ENCODE measurements around the gene CDC40. TPM values are rescaled to one million over a fixed set of nuclear protein-coding genes. Genes with fewer than 3 reads are reported as not detected.
"Not testable (repeated sequence)": the region's sequence is repeated elsewhere in the genome, so short reads cannot be mapped to it uniquely, and the experiment has no call there.

CDC40 gene
- total RNA-seq, 4 donors from 2014 or later, result 27.4 to 32.0 (median 28.8) TPM

GRCh38 chr6:110217266-110217665, 37.0 kb downstream of the CDC40 start:
- intact Hi-C loops (cut with DNase I), result no loop called here
- peaks cover 21 to 43% of the 10 kb centered on the region in 2 donors for H3K36me3 ChIP-seq
- WGBS, 2 donors, result 89 to 95% methylated on average over 2 of the region's 2 CpGs

GRCh38 chr6:110221738-110222137, 41.5 kb downstream of the CDC40 start:
- H3K27ac ChIP-seq, result no peak overlapping the region
- no peaks in the 10 kb centered on the region for H3K27me3 ChIP-seq
- H3K4me1 ChIP-seq, result no peaks in the 10 kb centered on the region
- no peaks in the 10 kb centered on the region for H3K9me3 ChIP-seq
- no peak overlapping the region for H3K4me3 ChIP-seq (replicated peaks in 1 of 3)
- DNase-seq, result no peak
- intact Hi-C loops (cut with DNase I), result no loop called here
- H3K36me3 ChIP-seq, result peaks cover 11 to 15% of the 10 kb centered on the region in 2 donors
- TF ChIP-seq CTCF (IDR thresholded peaks at IDR 0.05), result no peak
- no peak for TF ChIP-seq POLR2A (IDR thresholded peaks at IDR 0.05)

More at GRCh38 chr6:110217266-110217665, 37.0 kb downstream of the CDC40 start:
- DNase-seq, result no peak
- no peaks in the 10 kb centered on the region for H3K4me1 ChIP-seq
- H3K9me3 ChIP-seq, result no peaks in the 10 kb centered on the region
- no peaks in the 10 kb centered on the region for H3K27me3 ChIP-seq
- no peak overlapping the region for H3K4me3 ChIP-seq (replicated peaks in 1 of 3)
- no peak overlapping the region for H3K27ac ChIP-seq
- TF ChIP-seq CTCF (IDR thresholded peaks at IDR 0.05) (no peak), POLR2A (IDR thresholded peaks at IDR 0.05) (no peak)

GRCh38 chr6:110226261-110226660, 46.0 kb downstream of the CDC40 start:
- DNase-seq, result no peak
- intact Hi-C loops (cut with DNase I), result no loop called here
- Histone ChIP-seq H3K27ac (no peak overlapping the region), H3K27me3 (no peaks in the 10 kb centered on the region), H3K4me3 (replicated peaks in 1 of 3) (no peak overlapping the region), H3K4me1 (no peaks in the 10 kb centered on the region), H3K9me3 (no peaks in the 10 kb centered on the region), H3K36me3 (peaks cover 10 to 15% of the 10 kb centered on the region in 2 donors)
- WGBS, 2 donors, result 97% methylated on average over 1 of the region's 1 CpG
- TF ChIP-seq CTCF (IDR thresholded peaks at IDR 0.05) (no peak), POLR2A (IDR thresholded peaks at IDR 0.05) (no peak)

GRCh38 chr6:110232450-110232849, 52.2 kb downstream of the CDC40 start:
- no peak for TF ChIP-seq POLR2A (IDR thresholded peaks at IDR 0.05)
- no peak for TF ChIP-seq CTCF (IDR thresholded peaks at IDR 0.05)
- Histone ChIP-seq H3K27me3 (no peaks in the 10 kb centered on the region), H3K9me3 (no peaks in the 10 kb centered on the region), H3K27ac (no peak overlapping the region), H3K36me3 (peaks cover 7% of the 10 kb centered on the region in 2 donors), H3K4me3 (replicated peaks in 1 of 3) (no peak overlapping the region), H3K4me1 (no peaks in the 10 kb centered on the region)
- 83 to 89% methylated on average over 2 of the region's 2 CpGs for WGBS, 2 donors
- no peak for DNase-seq
- intact Hi-C loops (cut with DNase I), result no loop called here

GRCh38 chr6:110233770-110234374, 53.6 kb downstream of the CDC40 start:
- peaks cover 4% of the 10 kb centered on the region in 2 donors for H3K36me3 ChIP-seq
- 98 to 100% methylated on average over 2 of the region's 2 CpGs for WGBS, 2 donors
- H3K4me3 ChIP-seq (replicated peaks in 1 of 3), result no peak overlapping the region
- no peaks in the 10 kb centered on the region for H3K4me1 ChIP-seq
- H3K27ac ChIP-seq, result no peak overlapping the region
- TF ChIP-seq POLR2A (IDR thresholded peaks at IDR 0.05) (no peak), CTCF (IDR thresholded peaks at IDR 0.05) (no peak)
- no peaks in the 10 kb centered on the region for H3K27me3 ChIP-seq
- H3K9me3 ChIP-seq, result no peaks in the 10 kb centered on the region
- intact Hi-C loops (cut with DNase I), result no loop called here
- no peak for DNase-seq

GRCh38 chr6:110236007-110236406, 55.8 kb downstream of the CDC40 start:
- H3K4me3 ChIP-seq (replicated peaks in 1 of 3); intact Hi-C loops (cut with DNase I); H3K27me3 ChIP-seq; DNase-seq; H3K9me3 ChIP-seq; H3K36me3 ChIP-seq; H3K4me1 ChIP-seq; H3K27ac ChIP-seq: not testable (repeated sequence)
- 91 to 100% methylated on average over 1 of the region's 1 CpG for WGBS, 2 donors

Measured in thyroid gland (tissue), 4 donors.